HepG2 (cell line): ENCODE measurements around the gene PRR35. TPM values are rescaled to one million over a fixed set of nuclear protein-coding genes. Genes with fewer than 3 reads are reported as not detected.

Experiments used
- AGO2 ChIP-seq: fragments of 200-400 bp; formaldehyde crosslinking; optimal IDR thresholded peaks from 2 replicates; pipeline ENCODE3; 2017; ENCODE audit warnings: mild to moderate bottlenecking, low read depth, low read length, moderate library complexity
- ESRRA ChIP-seq: sonication (generic); formaldehyde crosslinking; IDR thresholded peaks from 2 replicates; pipeline ENCODE4 v1.5.1; 2020; ENCODE audit warnings: mild to moderate bottlenecking, low read depth, missing genetic modification reagents
- HDAC1 ChIP-seq: sonication (generic); formaldehyde crosslinking; IDR thresholded peaks from 2 replicates; pipeline ENCODE4 v1.5.1; 2020; ENCODE audit warnings: mild to moderate bottlenecking, missing genetic modification reagents
- MAFK ChIP-seq, 2 experiments: IDR thresholded peaks in 1 of 2; conservative IDR thresholded peaks in 1 of 2; 2 replicates each; pipeline ENCODE4 v1.6.1; 2011; ENCODE audit warnings: improper control_type of control experiment in 2 of 2, low read length in 2 of 2
- NR3C1 ChIP-seq: sonication (generic); formaldehyde crosslinking; IDR thresholded peaks from 2 replicates; pipeline ENCODE4 v1.4.0; 2020; ENCODE audit warnings: missing genetic modification reagents
- POLR2A ChIP-seq, 2 experiments: IDR thresholded peaks; 2 replicates each; pipeline ENCODE4 v1.6.1; 2011; ENCODE audit warnings: low read depth in 2 of 2, low read length in 2 of 2, mild to moderate bottlenecking in 1 of 2, moderate library complexity in 1 of 2; ENCODE audit not compliant: insufficient read depth in 1 of 2
- RBFOX2 ChIP-seq: fragments of 200-400 bp; formaldehyde crosslinking; IDR thresholded peaks from 2 replicates; pipeline ENCODE4 v1.6.1; 2017; ENCODE audit warnings: low read depth, mild to moderate bottlenecking, low read length
- SMAD1 ChIP-seq: sonication (generic); formaldehyde crosslinking; IDR thresholded peaks from 2 replicates; pipeline ENCODE4 v1.4.0; 2020; ENCODE audit warnings: missing genetic modification reagents, low read depth, mild to moderate bottlenecking, borderline replicate concordance
- ZNF121 ChIP-seq: sonication (generic); formaldehyde crosslinking; IDR thresholded peaks from 2 replicates; pipeline ENCODE4 v1.5.0; 2020; ENCODE audit warnings: mild to moderate bottlenecking, missing genetic modification reagents
- ZNF124 ChIP-seq: sonication (generic); formaldehyde crosslinking; IDR thresholded peaks from 2 replicates; pipeline ENCODE4 v1.4.0; 2020; ENCODE audit warnings: missing genetic modification reagents
- ZNF557 ChIP-seq: sonication (generic); formaldehyde crosslinking; IDR thresholded peaks from 2 replicates; pipeline ENCODE4 v1.4.0; 2020; ENCODE audit warnings: missing genetic modification reagents
- ZNF891 ChIP-seq: sonication (generic); formaldehyde crosslinking; IDR thresholded peaks from 2 replicates; pipeline ENCODE4 v1.5.0; 2020; ENCODE audit warnings: mild to moderate bottlenecking, missing genetic modification reagents
- polyA plus RNA-seq, 8 experiments: library from polyadenylated mRNA; depleted of rRNA in 3 of 8; stranded (reverse) in 7 of 8; unstranded in 1 of 8; fragments of >200 nt; fragmentation: Illumina TruSeq in 4 of 8; extraction: Trizol in 4 of 8; gene quantifications; 2 replicates each; pipeline versions ENCODE4 v1.2.1 to v1.2.3, GENCODE V29; 2011 to 2016; ENCODE audit warnings: low read depth in 4 of 8, missing spikeins in 1 of 8, mixed read lengths in 1 of 8; ENCODE audit not compliant: insufficient read depth in 1 of 8
- total RNA-seq, 5 experiments: library from RNA; depleted of rRNA; stranded (reverse); fragments of >200 nt; fragmentation: Illumina TruSeq; extraction: Trizol; gene quantifications; 2 replicates each; pipeline ENCODE4 v1.2.3, GENCODE V29; 2016; ENCODE audit warnings: low read depth in 1 of 5
- TF ChIP-seq, protein P1 (sequence below): IDR thresholded peaks from 2 replicates; pipeline ENCODE4 v1.6.1; 2016; ENCODE audit warnings: low read depth, missing genetic modification reagents, missing compliant biosample characterization
- TF ChIP-seq, protein P2 (sequence below): sonication (generic); formaldehyde crosslinking; IDR thresholded peaks from 2 replicates; pipeline ENCODE4 v1.5.1; 2020; ENCODE audit warnings: missing genetic modification reagents, mild to moderate bottlenecking, borderline replicate concordance
- TF ChIP-seq, protein P3 (sequence below): sonication (generic); formaldehyde crosslinking; IDR thresholded peaks from 2 replicates; pipeline ENCODE4 v1.4.0; 2020; ENCODE audit warnings: missing genetic modification reagents, borderline replicate concordance

Gene PRR35
- total and polyA plus RNA-seq, 2 of the 13 experiments (the other 11 are each of a cell fraction or from before 2014, with no cell fraction given), result 0.07 to 0.16 TPM

DNA sequence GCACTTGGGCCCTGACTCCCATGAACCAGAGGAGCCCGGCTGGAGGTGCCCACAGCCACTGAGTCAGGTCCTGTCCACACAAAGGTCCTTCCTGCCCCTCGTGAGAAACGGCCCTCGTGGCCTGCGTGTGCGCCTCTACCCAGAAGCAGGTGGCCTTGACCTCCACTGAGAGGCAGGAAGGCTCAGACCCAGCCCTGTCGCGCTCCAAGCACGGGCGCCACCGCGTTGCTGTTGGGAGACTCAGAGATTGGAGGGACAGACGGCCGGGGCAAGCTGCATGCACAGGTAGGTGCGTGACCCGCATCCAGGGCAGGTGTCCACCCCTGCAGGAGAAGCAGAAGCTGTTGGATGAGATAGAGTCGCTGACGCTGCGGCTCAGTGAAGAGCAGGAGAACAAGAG is 40.8 kb upstream of the PRR35 start (continued):
- TF ChIP-seq, protein P1, sequence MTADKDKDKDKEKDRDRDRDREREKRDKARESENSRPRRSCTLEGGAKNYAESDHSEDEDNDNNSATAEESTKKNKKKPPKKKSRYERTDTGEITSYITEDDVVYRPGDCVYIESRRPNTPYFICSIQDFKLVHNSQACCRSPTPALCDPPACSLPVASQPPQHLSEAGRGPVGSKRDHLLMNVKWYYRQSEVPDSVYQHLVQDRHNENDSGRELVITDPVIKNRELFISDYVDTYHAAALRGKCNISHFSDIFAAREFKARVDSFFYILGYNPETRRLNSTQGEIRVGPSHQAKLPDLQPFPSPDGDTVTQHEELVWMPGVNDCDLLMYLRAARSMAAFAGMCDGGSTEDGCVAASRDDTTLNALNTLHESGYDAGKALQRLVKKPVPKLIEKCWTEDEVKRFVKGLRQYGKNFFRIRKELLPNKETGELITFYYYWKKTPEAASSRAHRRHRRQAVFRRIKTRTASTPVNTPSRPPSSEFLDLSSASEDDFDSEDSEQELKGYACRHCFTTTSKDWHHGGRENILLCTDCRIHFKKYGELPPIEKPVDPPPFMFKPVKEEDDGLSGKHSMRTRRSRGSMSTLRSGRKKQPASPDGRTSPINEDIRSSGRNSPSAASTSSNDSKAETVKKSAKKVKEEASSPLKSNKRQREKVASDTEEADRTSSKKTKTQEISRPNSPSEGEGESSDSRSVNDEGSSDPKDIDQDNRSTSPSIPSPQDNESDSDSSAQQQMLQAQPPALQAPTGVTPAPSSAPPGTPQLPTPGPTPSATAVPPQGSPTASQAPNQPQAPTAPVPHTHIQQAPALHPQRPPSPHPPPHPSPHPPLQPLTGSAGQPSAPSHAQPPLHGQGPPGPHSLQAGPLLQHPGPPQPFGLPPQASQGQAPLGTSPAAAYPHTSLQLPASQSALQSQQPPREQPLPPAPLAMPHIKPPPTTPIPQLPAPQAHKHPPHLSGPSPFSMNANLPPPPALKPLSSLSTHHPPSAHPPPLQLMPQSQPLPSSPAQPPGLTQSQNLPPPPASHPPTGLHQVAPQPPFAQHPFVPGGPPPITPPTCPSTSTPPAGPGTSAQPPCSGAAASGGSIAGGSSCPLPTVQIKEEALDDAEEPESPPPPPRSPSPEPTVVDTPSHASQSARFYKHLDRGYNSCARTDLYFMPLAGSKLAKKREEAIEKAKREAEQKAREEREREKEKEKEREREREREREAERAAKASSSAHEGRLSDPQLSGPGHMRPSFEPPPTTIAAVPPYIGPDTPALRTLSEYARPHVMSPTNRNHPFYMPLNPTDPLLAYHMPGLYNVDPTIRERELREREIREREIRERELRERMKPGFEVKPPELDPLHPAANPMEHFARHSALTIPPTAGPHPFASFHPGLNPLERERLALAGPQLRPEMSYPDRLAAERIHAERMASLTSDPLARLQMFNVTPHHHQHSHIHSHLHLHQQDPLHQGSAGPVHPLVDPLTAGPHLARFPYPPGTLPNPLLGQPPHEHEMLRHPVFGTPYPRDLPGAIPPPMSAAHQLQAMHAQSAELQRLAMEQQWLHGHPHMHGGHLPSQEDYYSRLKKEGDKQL, result no peak
- TF ChIP-seq, protein P2, sequence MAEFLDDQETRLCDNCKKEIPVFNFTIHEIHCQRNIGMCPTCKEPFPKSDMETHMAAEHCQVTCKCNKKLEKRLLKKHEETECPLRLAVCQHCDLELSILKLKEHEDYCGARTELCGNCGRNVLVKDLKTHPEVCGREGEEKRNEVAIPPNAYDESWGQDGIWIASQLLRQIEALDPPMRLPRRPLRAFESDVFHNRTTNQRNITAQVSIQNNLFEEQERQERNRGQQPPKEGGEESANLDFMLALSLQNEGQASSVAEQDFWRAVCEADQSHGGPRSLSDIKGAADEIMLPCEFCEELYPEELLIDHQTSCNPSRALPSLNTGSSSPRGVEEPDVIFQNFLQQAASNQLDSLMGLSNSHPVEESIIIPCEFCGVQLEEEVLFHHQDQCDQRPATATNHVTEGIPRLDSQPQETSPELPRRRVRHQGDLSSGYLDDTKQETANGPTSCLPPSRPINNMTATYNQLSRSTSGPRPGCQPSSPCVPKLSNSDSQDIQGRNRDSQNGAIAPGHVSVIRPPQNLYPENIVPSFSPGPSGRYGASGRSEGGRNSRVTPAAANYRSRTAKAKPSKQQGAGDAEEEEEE (CRISPR knock-in tag), result no peak
- TF ChIP-seq SMAD1 (CRISPR knock-in tag) (no peak), ZNF121 (CRISPR knock-in tag) (no peak), AGO2 (peak; percentile 83), POLR2A (IDR thresholded peaks at IDR 0.05; ENCODE audit: insufficient read depth in 1 of 2, low read depth in 2 of 2, low read length in 2 of 2) (peak in 1 of 2 experiments; percentile 13; a peak in 1 of 4 replicates), NR3C1 (CRISPR knock-in tag) (no peak), HDAC1 (no peak), ZNF891 (CRISPR knock-in tag) (no peak), ZNF557 (CRISPR knock-in tag) (no peak), ESRRA (CRISPR knock-in tag) (no peak), ZNF124 (CRISPR knock-in tag) (no peak), MAFK (conservative IDR thresholded peaks at IDR 0.05 in 1 of 2, IDR thresholded peaks at IDR 0.05 in 1 of 2; ENCODE audit: low read length in 2 of 2) (no peak), RBFOX2 (0 out of 2 replicates have a peak, but pooled peaks have one; percentile 22)
- TF ChIP-seq, protein P3, sequence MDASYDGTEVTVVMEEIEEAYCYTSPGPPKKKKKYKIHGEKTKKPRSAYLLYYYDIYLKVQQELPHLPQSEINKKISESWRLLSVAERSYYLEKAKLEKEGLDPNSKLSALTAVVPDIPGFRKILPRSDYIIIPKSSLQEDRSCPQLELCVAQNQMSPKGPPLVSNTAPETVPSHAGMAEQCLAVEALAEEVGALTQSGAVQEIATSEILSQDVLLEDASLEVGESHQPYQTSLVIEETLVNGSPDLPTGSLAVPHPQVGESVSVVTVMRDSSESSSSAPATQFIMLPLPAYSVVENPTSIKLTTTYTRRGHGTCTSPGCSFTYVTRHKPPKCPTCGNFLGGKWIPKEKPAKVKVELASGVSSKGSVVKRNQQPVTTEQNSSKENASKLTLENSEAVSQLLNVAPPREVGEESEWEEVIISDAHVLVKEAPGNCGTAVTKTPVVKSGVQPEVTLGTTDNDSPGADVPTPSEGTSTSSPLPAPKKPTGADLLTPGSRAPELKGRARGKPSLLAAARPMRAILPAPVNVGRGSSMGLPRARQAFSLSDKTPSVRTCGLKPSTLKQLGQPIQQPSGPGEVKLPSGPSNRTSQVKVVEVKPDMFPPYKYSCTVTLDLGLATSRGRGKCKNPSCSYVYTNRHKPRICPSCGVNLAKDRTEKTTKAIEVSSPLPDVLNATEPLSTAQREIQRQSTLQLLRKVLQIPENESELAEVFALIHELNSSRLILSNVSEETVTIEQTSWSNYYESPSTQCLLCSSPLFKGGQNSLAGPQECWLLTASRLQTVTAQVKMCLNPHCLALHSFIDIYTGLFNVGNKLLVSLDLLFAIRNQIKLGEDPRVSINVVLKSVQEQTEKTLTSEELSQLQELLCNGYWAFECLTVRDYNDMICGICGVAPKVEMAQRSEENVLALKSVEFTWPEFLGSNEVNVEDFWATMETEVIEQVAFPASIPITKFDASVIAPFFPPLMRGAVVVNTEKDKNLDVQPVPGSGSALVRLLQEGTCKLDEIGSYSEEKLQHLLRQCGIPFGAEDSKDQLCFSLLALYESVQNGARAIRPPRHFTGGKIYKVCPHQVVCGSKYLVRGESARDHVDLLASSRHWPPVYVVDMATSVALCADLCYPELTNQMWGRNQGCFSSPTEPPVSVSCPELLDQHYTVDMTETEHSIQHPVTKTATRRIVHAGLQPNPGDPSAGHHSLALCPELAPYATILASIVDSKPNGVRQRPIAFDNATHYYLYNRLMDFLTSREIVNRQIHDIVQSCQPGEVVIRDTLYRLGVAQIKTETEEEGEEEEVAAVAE (CRISPR knock-in tag), result no peak
